Ectodermal cell (in vitro differentiated cells): ENCODE data around the gene LRMDA.

ENCODE experiments used
- H3K27ac ChIP-seq: 2 replicates; pipeline ENCODE4 v1.7.0; 2013; ENCODE audit warnings: mild to moderate bottlenecking, low read depth, low read length; ENCODE audit not compliant: insufficient read depth, poor library complexity, severe bottlenecking
- H3K27me3 ChIP-seq: 2 replicates; pipeline ENCODE4 v1.7.0; 2013; ENCODE audit warnings: mild to moderate bottlenecking, low read length; ENCODE audit not compliant: insufficient read depth, control insufficient read depth, poor library complexity, severe bottlenecking
- H3K36me3 ChIP-seq: one replicate; pipeline ENCODE4 v1.7.0; 2013; ENCODE audit warnings: low read length; ENCODE audit not compliant: control insufficient read depth, insufficient read depth
- H3K4me1 ChIP-seq: one replicate; pipeline ENCODE4 v1.7.0; 2013; ENCODE audit warnings: low read length; ENCODE audit not compliant: control insufficient read depth, insufficient read depth
- H3K4me3 ChIP-seq: 2 replicates; pipeline ENCODE4 v1.7.0; 2013; ENCODE audit warnings: low read depth, low read length, control low read depth; ENCODE audit not compliant: insufficient read depth
- H3K9me3 ChIP-seq: 2 replicates; pipeline ENCODE4 v1.7.0; 2013; ENCODE audit warnings: mild to moderate bottlenecking, low read length, moderate library complexity; ENCODE audit not compliant: control insufficient read depth
- WGBS, 2 experiments: methylation state at CpG; one replicate each; pipeline ENCODE4 v1.1.7; 2013; ENCODE audit warnings: missing lambda C conversion rate in 2 of 2; 5-methylcytosine and 5-hydroxymethylcytosine counted together

LRMDA gene

DNA sequence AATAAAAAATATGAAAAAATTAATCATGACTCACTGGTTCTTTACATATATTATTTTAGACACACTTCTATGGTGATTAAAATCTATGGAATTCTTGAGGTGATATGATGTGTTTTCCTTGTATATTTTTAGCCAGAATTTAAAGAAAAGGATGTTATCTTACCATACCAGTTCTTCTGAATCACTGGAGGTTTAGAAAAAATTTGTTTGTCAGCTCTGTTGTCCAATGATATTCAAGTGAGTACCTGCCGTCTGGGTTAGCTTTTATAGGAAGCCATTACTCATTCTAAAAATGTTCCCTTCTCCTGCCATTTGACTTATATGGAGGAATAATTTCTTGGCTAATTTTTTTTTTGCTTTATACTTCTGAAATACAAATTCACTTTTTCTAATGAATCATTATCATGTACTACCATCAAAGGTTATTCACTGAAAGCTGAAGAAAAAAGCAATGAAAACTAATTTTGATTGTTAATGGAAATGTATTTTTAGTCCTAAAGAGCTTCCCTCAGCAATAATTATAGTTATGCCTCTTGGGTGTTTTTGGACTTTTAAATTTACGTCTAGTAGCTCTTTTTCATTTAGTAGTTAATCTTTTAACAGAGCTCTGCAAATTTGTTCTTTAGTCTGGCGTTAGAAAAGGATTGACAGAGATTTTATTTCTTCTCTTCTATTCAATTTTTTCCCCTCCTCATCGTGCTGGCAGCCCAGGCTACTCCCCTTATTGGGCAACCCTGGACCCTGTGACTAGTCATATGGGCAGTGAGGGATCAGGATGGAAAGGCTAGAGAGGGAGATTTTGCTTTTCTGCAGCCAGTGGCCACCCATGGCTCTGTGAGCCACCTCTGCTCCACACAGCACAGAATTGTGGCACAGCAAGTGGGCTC lies 434.2 kb downstream of the LRMDA start:
- 82 to 94% methylated on average over 4 of the region's 4 CpGs for WGBS, 2 experiments
- no peak overlapping the region for H3K27ac ChIP-seq

DNA sequence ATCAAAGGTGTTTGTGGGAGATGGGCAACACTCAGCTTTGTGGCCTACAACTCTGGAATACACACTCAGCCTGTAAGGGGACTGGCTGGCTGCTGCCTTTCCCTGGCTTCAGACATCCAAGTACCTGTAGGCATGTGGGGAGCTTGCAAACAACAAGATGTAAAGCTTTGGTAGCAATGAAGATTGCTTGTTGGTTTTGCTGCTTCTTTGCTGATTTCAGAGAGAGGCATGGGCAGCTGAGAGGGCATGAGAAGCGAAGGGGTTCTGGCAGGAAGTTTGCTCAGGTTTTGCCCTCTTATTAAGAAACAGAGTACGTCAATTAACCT lies 434.8 kb downstream of the LRMDA start:
- 93 to 95% methylated on average over 2 of the region's 2 CpGs for WGBS, 2 experiments
- Histone ChIP-seq H3K4me1 (no peaks in the 10 kb centered on the region), H3K27ac (no peak overlapping the region), H3K27me3 (no peaks in the 10 kb centered on the region), H3K4me3 (no peak overlapping the region), H3K9me3 (no peaks in the 10 kb centered on the region), H3K36me3 (no peaks in the 10 kb centered on the region)

More for the DNA sequence above, 434.2 kb downstream of the LRMDA start:
- no peaks in the 10 kb centered on the region for H3K27me3 ChIP-seq
- H3K4me3 ChIP-seq = no peak overlapping the region
- H3K36me3 ChIP-seq = no peaks in the 10 kb centered on the region
- H3K4me1 ChIP-seq = no peaks in the 10 kb centered on the region
- H3K9me3 ChIP-seq = no peaks in the 10 kb centered on the region

- no peak overlapping the region for H3K27ac ChIP-seq
Observed at GRCh38 chr10:75866731-75867130, 435.3 kb downstream of the LRMDA start.

GRCh38 chr10:75868574-75868973 lies 437.1 kb downstream of the LRMDA start:
- Histone ChIP-seq H3K4me1 (no peaks in the 10 kb centered on the region), H3K9me3 (no peaks in the 10 kb centered on the region), H3K27ac (no peak overlapping the region), H3K27me3 (no peaks in the 10 kb centered on the region), H3K4me3 (no peak overlapping the region), H3K36me3 (no peaks in the 10 kb centered on the region)
- 86 to 91% methylated on average over 4 to 5 of the region's 5 CpGs for WGBS, 2 experiments

More at GRCh38 chr10:75866731-75867130, 435.3 kb downstream of the LRMDA start:
- H3K27me3 ChIP-seq = no peaks in the 10 kb centered on the region
- 86 to 90% methylated on average over 4 of the region's 4 CpGs for WGBS, 2 experiments
- H3K4me3 ChIP-seq = no peak overlapping the region
- no peaks in the 10 kb centered on the region for H3K4me1 ChIP-seq
- no peaks in the 10 kb centered on the region for H3K9me3 ChIP-seq
- no peaks in the 10 kb centered on the region for H3K36me3 ChIP-seq

DNA sequence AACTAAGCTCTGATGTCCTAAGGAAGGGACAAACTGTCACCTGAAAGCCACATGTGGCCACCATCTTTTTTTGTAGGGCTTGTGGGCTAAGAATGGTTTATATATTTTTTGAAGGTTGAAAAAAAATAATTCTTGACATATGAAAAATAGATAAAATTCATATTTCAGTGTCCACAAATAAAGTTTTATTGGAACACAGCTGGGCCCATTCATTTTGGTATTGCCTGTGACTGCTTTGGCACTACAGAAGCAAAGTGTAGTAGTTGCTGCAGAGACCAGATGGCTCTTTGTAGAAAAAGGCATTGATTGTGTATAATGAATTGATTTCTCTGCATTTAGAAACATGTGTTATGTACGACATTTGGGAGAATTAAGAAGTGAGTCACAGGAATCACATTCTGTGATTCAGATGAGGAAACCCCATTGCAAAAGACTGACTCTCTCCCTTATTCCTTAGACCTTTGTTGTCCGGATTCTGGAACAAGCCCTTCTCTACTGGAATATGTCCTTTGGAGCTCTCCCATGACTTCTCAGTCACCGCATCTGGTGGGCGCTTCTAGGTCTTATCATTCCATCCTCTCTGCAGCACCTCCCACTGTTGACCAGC lies 438.7 kb downstream of the LRMDA start:
- WGBS, 2 experiments = 92 to 97% methylated on average over 4 of the region's 4 CpGs

DNA sequence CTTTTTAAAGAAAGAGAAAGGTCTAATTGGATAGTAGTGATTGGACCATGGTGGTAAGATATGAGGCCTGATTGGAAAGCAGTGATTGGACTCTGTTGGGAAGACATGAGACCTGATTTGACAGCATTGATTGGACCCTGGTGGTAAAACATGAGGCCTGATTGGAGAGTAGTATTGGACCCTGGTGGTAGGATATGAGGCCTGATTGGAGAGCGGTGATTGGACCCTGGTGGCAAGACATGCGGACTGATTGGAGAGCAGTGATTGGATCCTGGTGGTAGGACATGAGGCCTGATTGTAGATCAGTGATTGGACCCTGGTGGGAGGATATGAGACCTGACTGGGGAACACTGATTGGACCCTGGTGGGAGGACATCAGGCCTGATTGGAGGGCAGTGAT lies 444.3 kb downstream of the LRMDA start:
- Histone ChIP-seq H3K9me3 (no peaks in the 10 kb centered on the region), H3K27ac (no peak overlapping the region), H3K4me3 (no peak overlapping the region), H3K36me3 (no peaks in the 10 kb centered on the region), H3K27me3 (no peaks in the 10 kb centered on the region), H3K4me1 (peaks cover 9% of the 10 kb centered on the region)
- WGBS, 2 experiments = 95 to 96% methylated on average over 2 of the region's 2 CpGs

More for the DNA sequence above, 438.7 kb downstream of the LRMDA start:
- H3K4me1 ChIP-seq = no peaks in the 10 kb centered on the region
- H3K4me3 ChIP-seq = no peak overlapping the region
- no peaks in the 10 kb centered on the region for H3K36me3 ChIP-seq
- H3K27me3 ChIP-seq = no peaks in the 10 kb centered on the region
- H3K9me3 ChIP-seq = no peaks in the 10 kb centered on the region
- no peak overlapping the region for H3K27ac ChIP-seq

DNA sequence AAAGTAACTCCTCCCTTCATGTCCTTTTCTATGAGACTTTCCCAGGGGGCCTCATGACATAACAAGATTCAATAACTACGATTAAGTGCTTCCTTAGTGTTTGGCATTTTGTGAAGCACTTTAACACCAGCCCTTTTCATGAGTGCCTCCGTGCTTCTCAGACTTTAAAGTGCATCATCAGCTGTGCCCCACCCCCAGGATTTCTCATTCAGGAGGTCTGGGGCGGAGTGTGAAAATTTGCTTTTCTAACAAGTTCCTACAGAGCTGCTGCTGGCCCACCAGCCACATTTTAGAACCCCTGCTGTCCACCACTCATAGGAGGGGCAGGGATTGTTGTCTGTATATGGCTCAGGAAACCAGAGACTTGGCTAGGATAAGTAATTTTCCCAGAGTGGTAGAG lies 445.3 kb downstream of the LRMDA start:
- H3K27ac ChIP-seq = no peak overlapping the region
- H3K4me1 ChIP-seq = peaks cover 9% of the 10 kb centered on the region
- 62% methylated on average over 3 of the region's 3 CpGs for WGBS, 2 experiments
- H3K9me3 ChIP-seq = no peaks in the 10 kb centered on the region
- no peaks in the 10 kb centered on the region for H3K27me3 ChIP-seq
- no peak overlapping the region for H3K4me3 ChIP-seq
- H3K36me3 ChIP-seq = no peaks in the 10 kb centered on the region

DNA sequence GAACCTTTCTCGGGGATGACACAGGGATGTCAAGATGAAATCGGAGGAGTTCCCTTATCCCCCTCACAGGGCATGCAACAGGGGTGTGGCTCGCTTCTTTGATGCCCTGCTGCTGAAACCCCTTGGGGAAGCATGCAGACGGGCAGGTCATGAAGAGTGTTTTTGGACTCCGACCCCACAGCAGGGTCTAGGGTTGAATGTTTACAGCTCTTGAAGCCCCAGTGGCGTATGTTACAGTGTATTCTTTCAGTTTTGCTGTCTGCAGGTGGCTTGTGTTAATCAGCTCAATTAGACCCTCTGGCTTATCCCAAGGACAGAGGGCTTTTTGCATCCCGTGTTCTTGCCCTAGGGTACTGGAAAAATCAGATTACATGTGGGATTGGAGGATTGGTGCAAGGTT lies 446.5 kb downstream of the LRMDA start:
- peaks cover 9% of the 10 kb centered on the region for H3K4me1 ChIP-seq
- H3K4me3 ChIP-seq = no peak overlapping the region
- no peak overlapping the region for H3K27ac ChIP-seq
- no peaks in the 10 kb centered on the region for H3K9me3 ChIP-seq
- WGBS, 2 experiments = 88 to 94% methylated on average over 7 of the region's 7 CpGs
- no peaks in the 10 kb centered on the region for H3K27me3 ChIP-seq
- H3K36me3 ChIP-seq = no peaks in the 10 kb centered on the region

GRCh38 chr10:75878586-75878985 lies 447.2 kb downstream of the LRMDA start:
- whole genome bisulfite sequencing, 2 experiments = 90 to 95% methylated on average over 2 of the region's 2 CpGs
- Histone ChIP-seq H3K27me3 (no peaks in the 10 kb centered on the region), H3K4me1 (peaks cover 9% of the 10 kb centered on the region), H3K9me3 (no peaks in the 10 kb centered on the region), H3K4me3 (no peak overlapping the region), H3K36me3 (no peaks in the 10 kb centered on the region), H3K27ac (no peak overlapping the region)

DNA sequence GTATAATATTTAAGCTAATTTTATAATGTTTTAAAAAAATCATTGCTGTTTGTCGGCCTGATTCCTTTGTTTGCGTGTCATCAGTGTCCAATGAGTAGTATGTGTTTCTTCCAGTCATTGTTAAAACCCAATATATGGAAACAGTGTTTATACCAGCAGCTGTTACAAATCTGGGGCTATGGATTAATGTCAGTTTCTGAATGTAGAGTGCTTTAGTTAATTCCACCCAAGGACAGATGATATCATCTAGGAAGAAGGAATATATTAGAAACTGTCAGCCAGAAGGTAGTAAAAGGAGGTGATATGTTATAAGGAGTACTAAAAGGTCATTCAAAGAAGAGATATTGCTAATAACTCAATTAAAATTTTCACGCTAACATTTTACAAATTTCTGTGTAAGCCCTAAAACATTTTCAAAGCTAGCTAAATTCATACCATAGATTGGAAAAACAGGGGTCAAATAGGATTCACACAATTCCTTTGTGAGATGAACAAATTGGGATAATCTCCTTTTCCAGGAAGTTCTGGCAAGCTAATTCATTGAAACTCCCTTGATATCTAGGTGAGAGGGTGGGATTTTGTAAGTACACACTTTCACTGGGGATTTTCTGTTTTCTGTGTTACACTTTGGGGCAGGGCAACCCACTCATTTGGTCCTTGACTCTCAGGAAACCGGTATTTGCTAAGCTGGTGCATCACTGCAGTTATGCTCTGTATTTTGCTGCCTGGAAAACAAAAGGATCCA lies 448.8 kb downstream of the LRMDA start:
- H3K9me3 ChIP-seq = no peaks in the 10 kb centered on the region
- H3K4me1 ChIP-seq = peaks cover 9% of the 10 kb centered on the region
- no peak overlapping the region for H3K4me3 ChIP-seq
- 68 to 94% methylated on average over 3 to 4 of the region's 4 CpGs for WGBS, 2 experiments
- no peaks in the 10 kb centered on the region for H3K36me3 ChIP-seq
- no peaks in the 10 kb centered on the region for H3K27me3 ChIP-seq
- no peak overlapping the region for H3K27ac ChIP-seq
